Endodermal cell (in vitro differentiated cells): Measurements from ENCODE around the gene ARMH3. TPM values are rescaled to one million over a fixed set of nuclear protein-coding genes. Genes with fewer than 3 reads are reported as not detected.
A peak's percentile ranks its signal among the peaks of the same experiment; 100 is the strongest.

Experiments
- DNase-seq: peaks from one replicate; pipeline ENCODE4 v3.0.0-alpha.2; 2017
- H3K27ac ChIP-seq: 2 replicates; pipeline ENCODE4 v1.5.1; 2013; ENCODE audit warnings: mild to moderate bottlenecking, low read depth, low read length, moderate library complexity
- H3K27me3 ChIP-seq: 2 replicates; pipeline ENCODE4 v1.6.1; 2013; ENCODE audit warnings: mild to moderate bottlenecking, low read length, moderate library complexity; ENCODE audit not compliant: insufficient read depth, control insufficient read depth, poor library complexity, severe bottlenecking
- H3K36me3 ChIP-seq: 2 replicates; pipeline ENCODE4 v1.7.0; 2013; ENCODE audit warnings: mild to moderate bottlenecking, low read length, moderate library complexity; ENCODE audit not compliant: control insufficient read depth, insufficient read depth
- H3K4me1 ChIP-seq: one replicate; pipeline ENCODE4 v1.7.0; 2013; ENCODE audit warnings: low read length; ENCODE audit not compliant: control insufficient read depth, insufficient read depth
- H3K4me3 ChIP-seq: 2 replicates; pipeline ENCODE4 v1.5.1; 2013; ENCODE audit warnings: mild to moderate bottlenecking, low read length, moderate library complexity
- H3K9ac ChIP-seq: 2 replicates; pipeline ENCODE4 v1.6.1; 2013; ENCODE audit warnings: mild to moderate bottlenecking, low read length, moderate library complexity; ENCODE audit not compliant: poor library complexity, severe bottlenecking; ENCODE audit errors: extremely low read depth
- H3K9me3 ChIP-seq: 2 replicates; pipeline ENCODE4 v1.6.1; 2013; ENCODE audit warnings: mild to moderate bottlenecking, low read length, moderate library complexity; ENCODE audit not compliant: control insufficient read depth
- H3K27ac Mint-ChIP-seq: 2 replicates; pipeline ENCODE4 v1.8.0; 2020; ENCODE audit warnings: mixed read lengths
- H3K27me3 Mint-ChIP-seq: 2 replicates; pipeline ENCODE4 v1.8.0; 2021; ENCODE audit warnings: mild to moderate bottlenecking, mixed read lengths; ENCODE audit not compliant: insufficient read depth
- H3K36me3 Mint-ChIP-seq: 2 replicates; pipeline ENCODE4 v1.8.0; 2020; ENCODE audit warnings: low read depth, mixed read lengths
- H3K4me1 Mint-ChIP-seq: 2 replicates; pipeline ENCODE4 v1.8.0; 2020; ENCODE audit warnings: mixed read lengths
- H3K4me3 Mint-ChIP-seq: 2 replicates; pipeline ENCODE4 v1.8.0; 2020; ENCODE audit warnings: mild to moderate bottlenecking, moderate library complexity, mixed read lengths
- H3K9me3 Mint-ChIP-seq: 2 replicates; pipeline ENCODE4 v1.8.0; 2020; ENCODE audit warnings: mild to moderate bottlenecking, mixed read lengths
- WGBS, 2 experiments: methylation state at CpG; one replicate each; pipeline versions ENCODE4 v1.1.5 to v1.1.7; 2013; ENCODE audit warnings: missing lambda C conversion rate in 2 of 2, mixed read lengths in 1 of 2; ENCODE audit not compliant: insufficient coverage in 1 of 2, insufficient read length in 1 of 2; 5-methylcytosine and 5-hydroxymethylcytosine counted together
- total RNA-seq, 2 donors: library from RNA; stranded (reverse); fragmentation: NEBNext Ultra II Directional in 1 of 2; extraction: Animal tissue kit (Norgen Biotek cat#: 25700) in 1 of 2; gene quantifications; 2 replicates in 1 of 2; 3 replicates in 1 of 2; pipeline ENCODE4 v1.2.1, GENCODE V29; 2021
- TF ChIP-seq, protein P1 (sequence below): fragments of 200-600 bp; sonication (generic); conservative IDR thresholded peaks from 2 replicates; pipeline ENCODE4 v1.5.0; 2021; ENCODE audit warnings: antibody characterized with exemption, mild to moderate bottlenecking

Gene ARMH3
- total RNA-seq, 2 donors from 2014 or later, result 18.0 to 19.7 TPM

GRCh38 chr10:102065561-102066398 is 9.8 kb upstream of the ARMH3 start:
- Mint-ChIP-seq H3K27me3 (peaks cover 12% of the 10 kb centered on the region), H3K27ac (peak overlapping the region; percentile 79), H3K36me3 (peaks cover 6% of the 10 kb centered on the region), H3K9me3 (no peaks in the 10 kb centered on the region), H3K4me1 (no peaks in the 10 kb centered on the region), H3K4me3 (peak overlapping the region; percentile 69)
- Histone ChIP-seq H3K9ac (peak overlapping the region; percentile 49), H3K27ac (no peak overlapping the region), H3K36me3 (no peaks in the 10 kb centered on the region), H3K27me3 (peaks cover 12% of the 10 kb centered on the region), H3K9me3 (no peaks in the 10 kb centered on the region), H3K4me3 (peak overlapping the region; percentile 84), H3K4me1 (peaks cover 5% of the 10 kb centered on the region)
- peak; percentile 84 for DNase-seq
- TF ChIP-seq, protein P1, sequence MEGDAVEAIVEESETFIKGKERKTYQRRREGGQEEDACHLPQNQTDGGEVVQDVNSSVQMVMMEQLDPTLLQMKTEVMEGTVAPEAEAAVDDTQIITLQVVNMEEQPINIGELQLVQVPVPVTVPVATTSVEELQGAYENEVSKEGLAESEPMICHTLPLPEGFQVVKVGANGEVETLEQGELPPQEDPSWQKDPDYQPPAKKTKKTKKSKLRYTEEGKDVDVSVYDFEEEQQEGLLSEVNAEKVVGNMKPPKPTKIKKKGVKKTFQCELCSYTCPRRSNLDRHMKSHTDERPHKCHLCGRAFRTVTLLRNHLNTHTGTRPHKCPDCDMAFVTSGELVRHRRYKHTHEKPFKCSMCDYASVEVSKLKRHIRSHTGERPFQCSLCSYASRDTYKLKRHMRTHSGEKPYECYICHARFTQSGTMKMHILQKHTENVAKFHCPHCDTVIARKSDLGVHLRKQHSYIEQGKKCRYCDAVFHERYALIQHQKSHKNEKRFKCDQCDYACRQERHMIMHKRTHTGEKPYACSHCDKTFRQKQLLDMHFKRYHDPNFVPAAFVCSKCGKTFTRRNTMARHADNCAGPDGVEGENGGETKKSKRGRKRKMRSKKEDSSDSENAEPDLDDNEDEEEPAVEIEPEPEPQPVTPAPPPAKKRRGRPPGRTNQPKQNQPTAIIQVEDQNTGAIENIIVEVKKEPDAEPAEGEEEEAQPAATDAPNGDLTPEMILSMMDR, result no peak
- 14 to 29% methylated on average over 18 to 63 of the region's 63 CpGs for WGBS, 2 experiments

GRCh38 chr10:102064868-102065560 is 9.0 kb upstream of the ARMH3 start, which contains the start of gene HPS6:
Gene HPS6, plus strand, starts transcription at chr10:102065349. Its CDS starts 126 bp downstream, at chr10:102065475.
- TF ChIP-seq, protein P1, result peak; percentile 19
- Mint-ChIP-seq H3K4me3 (peak within 1 kb of the TSS; percentile 69), H3K36me3 (peaks cover 4% of the 10 kb centered on the region), H3K27ac (peak within 1 kb of the TSS; percentile 79), H3K27me3 (peaks cover 14% of the 10 kb centered on the region), H3K9me3 (no peaks in the 10 kb centered on the region), H3K4me1 (no peaks in the 10 kb centered on the region)
- Histone ChIP-seq H3K27me3 (peaks cover 12% of the 10 kb centered on the region), H3K4me3 (peak within 1 kb of the TSS; percentile 84), H3K4me1 (peaks cover 5% of the 10 kb centered on the region), H3K36me3 (no peaks in the 10 kb centered on the region), H3K9me3 (no peaks in the 10 kb centered on the region), H3K27ac (no peak within 1 kb of the TSS), H3K9ac (peak within 1 kb of the TSS; percentile 49)
- DNase-seq, result peak; percentile 87
- WGBS, 2 experiments, result 3 to 23% methylated on average over 6 to 61 of the region's 61 CpGs

DNA sequence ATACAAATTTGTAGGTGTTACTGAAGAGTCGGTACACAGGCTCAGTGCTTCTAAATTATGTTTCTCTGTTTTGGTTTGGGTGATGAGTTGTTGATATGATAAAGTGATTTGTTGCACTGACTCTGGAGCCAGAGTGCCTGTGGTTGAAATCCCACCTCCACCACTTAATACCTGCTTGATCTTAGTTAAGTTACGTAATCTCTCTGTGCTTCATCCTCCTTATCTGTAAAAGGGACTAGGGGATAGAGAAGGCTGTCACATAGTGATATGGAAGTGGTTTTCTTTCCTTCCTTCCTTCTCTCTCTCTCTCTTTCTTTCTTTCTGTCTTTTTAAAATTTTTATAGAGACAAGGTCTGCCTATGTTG is 8.5 kb upstream of the ARMH3 start:
- H3K4me1 Mint-ChIP-seq, result no peaks in the 10 kb centered on the region
- no peaks in the 10 kb centered on the region for H3K9me3 ChIP-seq
- peak overlapping the region; percentile 84 for H3K4me3 ChIP-seq
- H3K27ac Mint-ChIP-seq, result peak overlapping the region; percentile 35
- TF ChIP-seq, protein P1, result no peak
- WGBS, 2 experiments, result 94 to 100% methylated on average over 1 of the region's 2 CpGs
- H3K4me3 Mint-ChIP-seq, result peak overlapping the region; percentile 69
- no peaks in the 10 kb centered on the region for H3K36me3 ChIP-seq
- peaks cover 17% of the 10 kb centered on the region for H3K27me3 Mint-ChIP-seq
- no peak overlapping the region for H3K27ac ChIP-seq
- DNase-seq, result no peak
- H3K4me1 ChIP-seq, result peaks cover 5% of the 10 kb centered on the region
- no peak overlapping the region for H3K9ac ChIP-seq
- H3K36me3 Mint-ChIP-seq, result peaks cover 4% of the 10 kb centered on the region
- peaks cover 12% of the 10 kb centered on the region for H3K27me3 ChIP-seq
- no peaks in the 10 kb centered on the region for H3K9me3 Mint-ChIP-seq
